Subcutaneous adipose tissue (tissue), 4 donors: ENCODE results near the gene QRSL1. TPM values are rescaled to one million over a fixed set of nuclear protein-coding genes. Genes with fewer than 3 reads are reported as not detected.

Experiments used
- total RNA-seq, 4 donors: library from RNA; depleted of rRNA; stranded (reverse); fragments of >200 nt; gene quantifications; one replicate each; pipeline ENCODE4 v1.1.0, GENCODE V29; 2016
- TF ChIP-seq, protein P1 (sequence below): fragments of 450-650 bp; IDR thresholded peaks from one replicate; pipeline ENCODE4 v1.5.1; 2016; ENCODE audit warnings: low read depth, mild to moderate bottlenecking, control low read depth, antibody characterized with exemption, moderate library complexity

The QRSL1 gene
- total RNA-seq, 4 donors from 2014 or later = 6.4 to 12.9 (median 7.9) TPM

DNA sequence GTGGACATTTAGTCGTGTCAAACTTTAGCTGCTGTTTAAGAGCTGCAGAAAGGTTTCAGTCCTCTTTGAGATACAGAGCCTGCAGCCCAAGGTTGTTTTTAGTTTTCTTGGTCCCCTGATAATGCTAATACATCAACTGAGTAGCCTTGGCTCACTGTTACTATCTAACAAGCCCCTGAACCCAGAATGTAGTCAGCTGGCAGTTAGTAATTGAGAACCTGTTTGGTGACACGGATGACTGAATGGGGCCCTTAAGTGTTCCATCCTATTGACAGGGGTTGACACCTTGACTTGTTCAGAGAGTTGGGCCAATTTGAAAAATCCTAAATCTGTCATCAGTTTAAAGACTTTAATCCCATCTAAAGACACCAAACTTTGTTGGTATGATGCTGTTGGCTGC, 2.9 kb upstream of the QRSL1 start:
- TF ChIP-seq, protein P1, sequence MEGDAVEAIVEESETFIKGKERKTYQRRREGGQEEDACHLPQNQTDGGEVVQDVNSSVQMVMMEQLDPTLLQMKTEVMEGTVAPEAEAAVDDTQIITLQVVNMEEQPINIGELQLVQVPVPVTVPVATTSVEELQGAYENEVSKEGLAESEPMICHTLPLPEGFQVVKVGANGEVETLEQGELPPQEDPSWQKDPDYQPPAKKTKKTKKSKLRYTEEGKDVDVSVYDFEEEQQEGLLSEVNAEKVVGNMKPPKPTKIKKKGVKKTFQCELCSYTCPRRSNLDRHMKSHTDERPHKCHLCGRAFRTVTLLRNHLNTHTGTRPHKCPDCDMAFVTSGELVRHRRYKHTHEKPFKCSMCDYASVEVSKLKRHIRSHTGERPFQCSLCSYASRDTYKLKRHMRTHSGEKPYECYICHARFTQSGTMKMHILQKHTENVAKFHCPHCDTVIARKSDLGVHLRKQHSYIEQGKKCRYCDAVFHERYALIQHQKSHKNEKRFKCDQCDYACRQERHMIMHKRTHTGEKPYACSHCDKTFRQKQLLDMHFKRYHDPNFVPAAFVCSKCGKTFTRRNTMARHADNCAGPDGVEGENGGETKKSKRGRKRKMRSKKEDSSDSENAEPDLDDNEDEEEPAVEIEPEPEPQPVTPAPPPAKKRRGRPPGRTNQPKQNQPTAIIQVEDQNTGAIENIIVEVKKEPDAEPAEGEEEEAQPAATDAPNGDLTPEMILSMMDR = no peak

DNA sequence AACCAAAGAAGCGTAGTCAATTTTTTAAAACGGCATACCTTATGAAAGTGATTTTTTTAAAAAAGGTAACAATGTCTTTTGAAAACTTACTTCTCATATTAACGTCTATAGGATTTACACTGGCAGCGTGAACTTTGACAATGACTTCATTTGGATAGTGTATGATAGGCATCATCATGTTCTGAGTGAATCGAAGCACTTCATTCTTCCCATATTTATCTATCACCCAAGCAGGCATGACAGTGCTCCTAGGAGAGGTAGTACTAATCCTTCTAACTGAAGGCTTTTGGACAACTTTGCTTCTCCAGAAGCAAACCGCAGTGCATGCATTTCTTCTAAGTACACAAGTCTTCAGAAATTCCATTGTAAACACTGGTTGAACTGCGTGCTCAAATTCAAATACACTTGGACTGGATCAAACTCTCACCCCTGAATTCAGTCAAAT, 698 bp upstream of the QRSL1 start:
- TF ChIP-seq, protein P1 = no peak

DNA sequence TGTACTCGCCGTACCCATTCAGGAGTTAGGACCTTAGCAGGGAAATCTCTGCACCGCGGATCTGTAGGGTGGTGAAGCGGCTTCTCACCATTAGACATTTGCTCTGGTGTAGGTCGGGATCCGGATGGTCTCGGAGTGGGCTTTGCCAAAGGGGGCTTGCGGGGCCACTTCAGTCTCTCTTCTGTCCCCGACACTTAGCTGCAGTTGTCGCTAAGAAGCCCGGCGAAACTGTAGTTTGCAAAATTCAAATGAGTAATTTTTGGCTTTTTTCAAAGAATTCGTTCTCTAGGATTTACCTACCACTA, 433 bp downstream of the QRSL1 start:
- TF ChIP-seq, protein P1 = no peak

DNA sequence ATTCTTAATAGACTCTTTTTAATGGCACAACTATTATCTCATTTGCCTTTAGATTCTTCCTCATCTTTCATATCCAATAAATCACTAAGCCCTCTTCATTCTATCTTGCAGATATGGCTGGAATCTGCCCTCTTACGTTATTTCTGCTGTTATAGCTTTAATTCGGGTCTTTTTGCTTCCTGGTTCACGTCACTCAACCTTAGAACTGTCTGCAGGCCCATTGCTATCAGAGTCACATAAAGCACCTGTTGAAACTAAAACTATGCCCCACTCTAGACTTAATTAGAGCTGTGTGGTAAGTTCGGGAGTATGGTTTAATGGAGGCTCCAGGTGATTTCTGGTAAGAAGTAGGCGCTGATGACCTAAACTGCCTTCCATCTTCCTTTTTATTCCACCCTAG, 988 bp downstream of the QRSL1 start:
- TF ChIP-seq, protein P1 = no peak

DNA sequence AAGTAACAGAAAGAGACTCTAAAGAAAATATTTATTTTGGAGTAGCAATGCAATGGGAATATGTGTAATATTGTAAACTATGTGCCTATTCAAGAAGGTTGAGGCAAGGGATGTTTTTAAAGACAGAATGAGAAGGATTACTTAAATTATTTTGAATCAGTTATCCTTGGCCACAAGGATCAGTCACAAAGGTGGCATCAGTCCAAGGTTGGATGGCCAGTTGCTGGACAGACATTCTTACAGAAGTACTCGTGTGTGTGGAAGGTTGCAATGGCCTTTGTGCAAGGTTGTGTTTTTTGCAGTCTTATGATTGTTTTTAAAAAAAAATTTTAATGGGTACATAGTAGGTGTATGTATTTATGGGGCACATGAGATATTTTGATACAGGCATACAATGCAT, 2.0 kb downstream of the QRSL1 start:
- TF ChIP-seq, protein P1 = no peak

DNA sequence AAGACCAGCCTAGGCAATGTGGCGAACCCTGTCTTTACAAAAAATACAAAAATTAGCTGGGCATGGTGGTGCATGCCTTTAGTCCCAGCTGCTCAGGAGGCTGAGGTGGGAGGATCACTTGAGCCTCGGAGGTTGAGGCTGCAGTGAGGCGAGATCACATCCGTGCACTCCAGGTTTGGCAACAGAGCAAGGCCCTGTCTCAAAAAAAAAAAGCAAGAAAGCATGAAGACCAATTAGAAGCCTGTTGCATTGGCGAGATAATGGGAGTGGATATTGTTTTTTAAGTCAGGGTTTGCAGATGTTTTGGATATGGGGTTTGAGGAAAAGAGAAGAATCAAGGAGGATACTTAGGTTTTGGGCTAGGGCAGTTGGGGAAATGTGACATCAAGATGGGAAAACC, 5.2 kb downstream of the QRSL1 start:
- TF ChIP-seq, protein P1 = no peak

DNA sequence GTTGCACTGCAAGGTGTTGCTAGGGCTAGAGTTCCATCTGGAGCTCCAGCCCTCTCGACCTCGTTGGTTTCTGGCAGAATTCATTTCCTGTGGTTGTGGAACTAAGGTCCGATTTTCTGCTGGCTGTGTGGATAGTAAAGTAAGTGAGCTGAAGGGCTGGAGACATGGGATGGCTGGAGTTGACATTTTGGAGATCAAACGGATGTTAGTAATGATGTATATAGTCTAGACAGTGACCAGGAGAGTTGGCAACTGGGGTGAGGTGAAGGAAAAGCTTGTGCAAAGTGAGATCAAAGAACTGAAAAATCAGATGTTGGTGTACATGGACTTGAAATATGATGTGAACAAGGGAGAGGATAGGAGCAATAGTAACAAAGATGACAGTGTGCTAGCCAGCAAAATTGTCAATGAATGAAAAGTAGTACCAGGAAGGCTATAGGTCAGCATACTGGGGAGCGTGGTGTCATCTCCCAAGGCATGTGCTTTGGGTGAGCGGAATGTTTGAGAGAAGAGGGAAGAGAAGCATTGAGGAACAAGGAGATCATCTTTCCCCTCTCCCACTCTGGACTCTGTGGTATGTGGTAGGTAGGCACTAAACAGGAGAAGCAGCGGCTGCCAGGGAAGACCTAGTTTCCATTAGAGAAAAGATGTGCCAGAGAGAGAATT, 7.8 kb downstream of the QRSL1 start:
- TF ChIP-seq, protein P1 = no peak
